HCT116 (cell line): ENCODE measurements around the gene FNDC3B. TPM values are rescaled to one million over a fixed set of nuclear protein-coding genes. Genes with fewer than 3 reads are reported as not detected.

Experiments used
- ATAC-seq: fragments of 200-7000 bp; cut with Tn5 transposase; 2 replicates; pipeline ENCODE4 v1.9.1; 2020; ENCODE audit warnings: mild to moderate bottlenecking, moderate library complexity
- BruUV-seq: library from RNA; stranded (reverse); fragments of 400-500 nt; replicated peaks from 2 replicates; lab custom pipeline; 2021; lab: Mats Ljungman, UMichigan
- CTCF ChIA-PET: fragments of 300-600 bp; sonication (Branson Sonifier 250); formaldehyde crosslinking; loops from one replicate; lab custom pipeline; 2021; ENCODE audit warnings: antibody characterized with exemption; lab: Charles Lee
- POLR2A ChIA-PET: fragments of 300-600, 350-600 bp; sonication (Branson Sonifier 250); formaldehyde crosslinking; loops from one replicate; lab custom pipeline; 2021; ENCODE audit warnings: antibody characterized with exemption; lab: Charles Lee
- RAD21 ChIA-PET, 2 experiments: fragments of 300-600 bp; sonication (Branson Sonifier 250); formaldehyde crosslinking; loops; one replicate each; lab custom pipeline; 2023; ENCODE audit warnings: low total read pairs in 2 of 2; ENCODE audit not compliant: uncharacterized antibody in 2 of 2, unreplicated experiment in 2 of 2, low non-redundant PET in 1 of 2; lab: Charles Lee
- DNase-seq: peaks from one replicate; pipeline ENCODE4 v3.0.0-alpha.2; 2010; ENCODE audit warnings: low read depth, low spot score
- H2AFZ ChIP-seq: fragments of 200-600 bp; shearing (Covaris generic), sonication (generic); 2 replicates; pipeline ENCODE4 v1.6.1; 2017; ENCODE audit warnings: low read depth, mixed run types, mixed read lengths, antibody characterized with exemption, low read length; ENCODE audit not compliant: poor library complexity, severe bottlenecking
- H3K27ac ChIP-seq: 2 replicates; pipeline ENCODE4 v1.5.1; 2012; ENCODE audit warnings: low read depth, low read length
- H3K27me3 ChIP-seq: fragments of 200-600 bp; sonication (generic); 2 replicates; pipeline ENCODE4 v1.6.1; 2016; ENCODE audit warnings: mixed run types, low read length, mixed read lengths; ENCODE audit not compliant: insufficient read depth
- H3K36me3 ChIP-seq, 2 experiments: fragments of 200-500 bp in 1 of 2; fragments of 200-600 bp in 1 of 2; sonication (Bioruptor generic) in 1 of 2; sonication (generic) in 1 of 2; 2 replicates each; pipeline versions ENCODE4 v1.5.1 to v1.6.1; 2014 to 2016; ENCODE audit warnings: low read length in 2 of 2, inconsistent platforms in 1 of 2, mixed read lengths in 1 of 2, mixed run types in 1 of 2; ENCODE audit not compliant: insufficient read depth in 2 of 2, control insufficient read depth in 1 of 2
- H3K4me1 ChIP-seq, 2 experiments: fragments of 200-600 bp in 1 of 2; sonication (generic) in 1 of 2; 2 replicates each; pipeline versions ENCODE4 v1.5.1 to v1.6.1; 2012 to 2017; ENCODE audit warnings: low read length in 2 of 2, inconsistent platforms in 1 of 2, mild to moderate bottlenecking in 1 of 2, mixed read lengths in 1 of 2, mixed run types in 1 of 2, moderate library complexity in 1 of 2; ENCODE audit not compliant: insufficient read depth in 2 of 2, control insufficient read depth in 1 of 2
- H3K4me2 ChIP-seq: fragments of 200-600 bp; sonication (generic); 2 replicates; pipeline ENCODE4 v1.6.1; 2017; ENCODE audit warnings: mixed run types, low read length, mixed read lengths
- H3K4me3 ChIP-seq, 2 experiments: fragments of 200-600 bp in 1 of 2; sonication (generic) in 1 of 2; replicated peaks in 1 of 2; 2 replicates each; pipeline ENCODE4 v1.5.1; 2011 to 2016; ENCODE audit warnings: low read length in 2 of 2, control low read depth in 1 of 2, low read depth in 1 of 2, mild to moderate bottlenecking in 1 of 2, mixed read lengths in 1 of 2, mixed run types in 1 of 2
- H3K79me2 ChIP-seq: fragments of 200-600 bp; sonication (generic); 2 replicates; pipeline ENCODE4 v1.6.1; 2017; ENCODE audit warnings: mild to moderate bottlenecking, mixed run types, low read length, moderate library complexity, mixed read lengths; ENCODE audit not compliant: insufficient read depth
- H3K9ac ChIP-seq: fragments of 200-600 bp; sonication (generic); 2 replicates; pipeline ENCODE4 v1.6.1; 2016; ENCODE audit warnings: low read length, mixed read lengths
- H3K9me2 ChIP-seq: fragments of 200-600 bp; sonication (generic), shearing (Covaris generic); 2 replicates; pipeline ENCODE4 v1.6.1; 2017; ENCODE audit warnings: mixed run types, mild to moderate bottlenecking, moderate library complexity; ENCODE audit not compliant: insufficient read depth
- H3K9me3 ChIP-seq, 2 experiments: fragments of 200-500 bp in 1 of 2; fragments of 200-600 bp in 1 of 2; sonication (Bioruptor generic) in 1 of 2; sonication (generic) in 1 of 2; 2 replicates each; pipeline ENCODE4 v1.6.1; 2014 to 2017; ENCODE audit warnings: low read length in 2 of 2, mixed read lengths in 2 of 2, inconsistent platforms in 1 of 2, low read depth in 1 of 2, mild to moderate bottlenecking in 1 of 2, mixed run types in 1 of 2, moderate library complexity in 1 of 2; ENCODE audit not compliant: control insufficient read depth in 1 of 2, insufficient read depth in 1 of 2
- H4K20me1 ChIP-seq: fragments of 200-600 bp; sonication (generic), shearing (Covaris generic); 2 replicates; pipeline ENCODE4 v1.6.1; 2017; ENCODE audit warnings: mixed run types, mild to moderate bottlenecking, moderate library complexity; ENCODE audit not compliant: insufficient read depth
- CEBPB ChIP-seq: IDR thresholded peaks from 2 replicates; pipeline ENCODE4 v1.6.1; 2012; ENCODE audit warnings: low read depth
- EGR1 ChIP-seq: IDR thresholded peaks from 2 replicates; pipeline ENCODE4 v1.6.1; 2012; ENCODE audit warnings: low read depth
- EZH2 ChIP-seq: fragments of 200-600 bp; sonication (generic); IDR thresholded peaks from 2 replicates; pipeline ENCODE4 v1.6.1; 2017; ENCODE audit warnings: antibody characterized with exemption, mixed run types
- FOSL1 ChIP-seq: IDR thresholded peaks from 2 replicates; pipeline ENCODE4 v1.6.1; 2012; ENCODE audit warnings: low read depth
- JUND ChIP-seq: IDR thresholded peaks from 2 replicates; pipeline ENCODE4 v1.6.1; 2012
- MAX ChIP-seq: IDR thresholded peaks from 2 replicates; pipeline ENCODE4 v1.6.1; 2012
- RAD21 ChIP-seq: IDR thresholded peaks from 2 replicates; pipeline ENCODE4 v1.6.1; 2012; ENCODE audit warnings: low read depth, mild to moderate bottlenecking
- SIN3A ChIP-seq: IDR thresholded peaks from 2 replicates; pipeline ENCODE4 v1.6.1; 2012; ENCODE audit warnings: low read depth
- SP1 ChIP-seq: IDR thresholded peaks from 2 replicates; pipeline ENCODE4 v1.6.1; 2012; ENCODE audit warnings: low read depth
- SRF ChIP-seq: IDR thresholded peaks from 2 replicates; pipeline ENCODE4 v1.6.1; 2012; ENCODE audit warnings: low read depth
- TCF7L2 ChIP-seq: IDR thresholded peaks from 2 replicates; pipeline ENCODE4 v1.7.0; 2011; ENCODE audit warnings: borderline replicate concordance, inconsistent platforms; ENCODE audit not compliant: insufficient read depth, insufficient read length; ENCODE audit errors: extremely low read depth
- ZNF274 ChIP-seq: fragments of 200-500 bp; sonication (Bioruptor generic); IDR thresholded peaks from 2 replicates; pipeline ENCODE4 v1.6.1; 2014; ENCODE audit warnings: mild to moderate bottlenecking, low read depth, low read length, inconsistent platforms
- intact Hi-C: fragments of 100-400 bp; cut with micrococcal nuclease; formaldehyde crosslinking; loops from 2 replicates; pipeline ENCODE4 v1.10.0; 2022
- total RNA-seq: library from RNA; stranded (reverse); gene quantifications from one replicate; pipeline ENCODE4 v1.2.1, GENCODE V29; 2021; ENCODE audit not compliant: unreplicated experiment
- TF ChIP-seq, protein P1 (sequence below): IDR thresholded peaks from 2 replicates; pipeline ENCODE4 v1.6.1; 2012
- TF ChIP-seq, protein P2 (sequence below): IDR thresholded peaks from 2 replicates; pipeline ENCODE4 v1.6.1; 2011; ENCODE audit warnings: mild to moderate bottlenecking, low read length, moderate library complexity; ENCODE audit not compliant: insufficient replicate concordance; ENCODE audit errors: extremely low read depth
- TF ChIP-seq, protein P3 (sequence below), 3 experiments: fragments of 200-600 bp in 1 of 3; sonication (generic) in 1 of 3; IDR thresholded peaks in 2 of 3; conservative IDR thresholded peaks in 1 of 3; 2 replicates each; pipeline ENCODE4 v1.5.1; 2012 to 2017; ENCODE audit warnings: low read depth in 2 of 3, low read length in 2 of 3, antibody characterized with exemption in 1 of 3, borderline replicate concordance in 1 of 3, control low read depth in 1 of 3, mild to moderate bottlenecking in 1 of 3, mixed read lengths in 1 of 3, mixed run types in 1 of 3, moderate library complexity in 1 of 3; ENCODE audit not compliant: insufficient read depth in 1 of 3
- TF ChIP-seq, protein P4 (sequence below): IDR thresholded peaks from 2 replicates; pipeline ENCODE4 v1.6.1; 2012; ENCODE audit warnings: low read depth

Gene FNDC3B
- total RNA-seq, 1 experiment from 2014 or later, result 45.7 TPM

DNA sequence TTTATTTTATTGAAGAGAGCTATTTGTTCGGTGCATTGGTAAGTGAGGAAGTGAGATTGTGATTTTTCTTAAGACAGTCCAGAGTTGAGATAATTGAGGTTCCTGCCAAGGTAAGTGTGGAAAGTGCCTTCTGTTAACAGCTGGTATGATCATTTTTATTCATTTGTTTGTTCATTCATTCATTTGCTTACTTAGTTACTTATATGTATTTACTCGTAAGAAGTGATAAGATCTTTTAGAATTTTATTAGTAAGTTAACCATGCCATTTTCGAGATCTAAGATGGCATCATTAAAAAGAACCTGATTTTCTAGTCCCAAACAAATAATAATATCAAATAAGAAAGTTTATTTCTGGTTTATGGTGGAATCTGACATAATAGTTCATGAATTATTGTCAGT, 258.9 kb downstream of the FNDC3B start:
- Histone ChIP-seq H3K4me2 (no peak overlapping the region), H3K36me3 (peaks cover 0 to 5% of the 10 kb centered on the region in 2 experiments; a peak in 1 of 4 replicates), H3K9me2 (no peaks in the 10 kb centered on the region)
- intact Hi-C loops, result no loop called here
- POLR2A ChIA-PET, result no interaction called here
- DNase-seq, result no peak
- TF ChIP-seq SP1, result no peak
- TF ChIP-seq MAX, result no peak
- TF ChIP-seq, protein P1, sequence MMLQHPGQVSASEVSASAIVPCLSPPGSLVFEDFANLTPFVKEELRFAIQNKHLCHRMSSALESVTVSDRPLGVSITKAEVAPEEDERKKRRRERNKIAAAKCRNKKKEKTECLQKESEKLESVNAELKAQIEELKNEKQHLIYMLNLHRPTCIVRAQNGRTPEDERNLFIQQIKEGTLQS, result no peak
- no peak for TF ChIP-seq RAD21
- no peak for TF ChIP-seq EGR1
- TF ChIP-seq, protein P2, sequence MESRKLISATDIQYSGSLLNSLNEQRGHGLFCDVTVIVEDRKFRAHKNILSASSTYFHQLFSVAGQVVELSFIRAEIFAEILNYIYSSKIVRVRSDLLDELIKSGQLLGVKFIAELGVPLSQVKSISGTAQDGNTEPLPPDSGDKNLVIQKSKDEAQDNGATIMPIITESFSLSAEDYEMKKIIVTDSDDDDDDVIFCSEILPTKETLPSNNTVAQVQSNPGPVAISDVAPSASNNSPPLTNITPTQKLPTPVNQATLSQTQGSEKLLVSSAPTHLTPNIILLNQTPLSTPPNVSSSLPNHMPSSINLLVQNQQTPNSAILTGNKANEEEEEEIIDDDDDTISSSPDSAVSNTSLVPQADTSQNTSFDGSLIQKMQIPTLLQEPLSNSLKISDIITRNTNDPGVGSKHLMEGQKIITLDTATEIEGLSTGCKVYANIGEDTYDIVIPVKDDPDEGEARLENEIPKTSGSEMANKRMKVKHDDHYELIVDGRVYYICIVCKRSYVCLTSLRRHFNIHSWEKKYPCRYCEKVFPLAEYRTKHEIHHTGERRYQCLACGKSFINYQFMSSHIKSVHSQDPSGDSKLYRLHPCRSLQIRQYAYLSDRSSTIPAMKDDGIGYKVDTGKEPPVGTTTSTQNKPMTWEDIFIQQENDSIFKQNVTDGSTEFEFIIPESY, result no peak
- no peak for TF ChIP-seq ZNF274
- TF ChIP-seq, protein P3, sequence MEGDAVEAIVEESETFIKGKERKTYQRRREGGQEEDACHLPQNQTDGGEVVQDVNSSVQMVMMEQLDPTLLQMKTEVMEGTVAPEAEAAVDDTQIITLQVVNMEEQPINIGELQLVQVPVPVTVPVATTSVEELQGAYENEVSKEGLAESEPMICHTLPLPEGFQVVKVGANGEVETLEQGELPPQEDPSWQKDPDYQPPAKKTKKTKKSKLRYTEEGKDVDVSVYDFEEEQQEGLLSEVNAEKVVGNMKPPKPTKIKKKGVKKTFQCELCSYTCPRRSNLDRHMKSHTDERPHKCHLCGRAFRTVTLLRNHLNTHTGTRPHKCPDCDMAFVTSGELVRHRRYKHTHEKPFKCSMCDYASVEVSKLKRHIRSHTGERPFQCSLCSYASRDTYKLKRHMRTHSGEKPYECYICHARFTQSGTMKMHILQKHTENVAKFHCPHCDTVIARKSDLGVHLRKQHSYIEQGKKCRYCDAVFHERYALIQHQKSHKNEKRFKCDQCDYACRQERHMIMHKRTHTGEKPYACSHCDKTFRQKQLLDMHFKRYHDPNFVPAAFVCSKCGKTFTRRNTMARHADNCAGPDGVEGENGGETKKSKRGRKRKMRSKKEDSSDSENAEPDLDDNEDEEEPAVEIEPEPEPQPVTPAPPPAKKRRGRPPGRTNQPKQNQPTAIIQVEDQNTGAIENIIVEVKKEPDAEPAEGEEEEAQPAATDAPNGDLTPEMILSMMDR (IDR thresholded peaks at IDR 0.05 in 2 of 3, conservative IDR thresholded peaks at IDR 0.05 in 1 of 3; ENCODE audit: borderline replicate concordance in 1 of 3, insufficient read depth in 1 of 3, low read depth in 2 of 3, low read length in 2 of 3), result no peak
- TF ChIP-seq, protein P4, sequence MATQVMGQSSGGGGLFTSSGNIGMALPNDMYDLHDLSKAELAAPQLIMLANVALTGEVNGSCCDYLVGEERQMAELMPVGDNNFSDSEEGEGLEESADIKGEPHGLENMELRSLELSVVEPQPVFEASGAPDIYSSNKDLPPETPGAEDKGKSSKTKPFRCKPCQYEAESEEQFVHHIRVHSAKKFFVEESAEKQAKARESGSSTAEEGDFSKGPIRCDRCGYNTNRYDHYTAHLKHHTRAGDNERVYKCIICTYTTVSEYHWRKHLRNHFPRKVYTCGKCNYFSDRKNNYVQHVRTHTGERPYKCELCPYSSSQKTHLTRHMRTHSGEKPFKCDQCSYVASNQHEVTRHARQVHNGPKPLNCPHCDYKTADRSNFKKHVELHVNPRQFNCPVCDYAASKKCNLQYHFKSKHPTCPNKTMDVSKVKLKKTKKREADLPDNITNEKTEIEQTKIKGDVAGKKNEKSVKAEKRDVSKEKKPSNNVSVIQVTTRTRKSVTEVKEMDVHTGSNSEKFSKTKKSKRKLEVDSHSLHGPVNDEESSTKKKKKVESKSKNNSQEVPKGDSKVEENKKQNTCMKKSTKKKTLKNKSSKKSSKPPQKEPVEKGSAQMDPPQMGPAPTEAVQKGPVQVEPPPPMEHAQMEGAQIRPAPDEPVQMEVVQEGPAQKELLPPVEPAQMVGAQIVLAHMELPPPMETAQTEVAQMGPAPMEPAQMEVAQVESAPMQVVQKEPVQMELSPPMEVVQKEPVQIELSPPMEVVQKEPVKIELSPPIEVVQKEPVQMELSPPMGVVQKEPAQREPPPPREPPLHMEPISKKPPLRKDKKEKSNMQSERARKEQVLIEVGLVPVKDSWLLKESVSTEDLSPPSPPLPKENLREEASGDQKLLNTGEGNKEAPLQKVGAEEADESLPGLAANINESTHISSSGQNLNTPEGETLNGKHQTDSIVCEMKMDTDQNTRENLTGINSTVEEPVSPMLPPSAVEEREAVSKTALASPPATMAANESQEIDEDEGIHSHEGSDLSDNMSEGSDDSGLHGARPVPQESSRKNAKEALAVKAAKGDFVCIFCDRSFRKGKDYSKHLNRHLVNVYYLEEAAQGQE, result no peak
- TF ChIP-seq FOSL1, result no peak
- no peak for TF ChIP-seq SRF
- TF ChIP-seq CEBPB, result no peak
- TF ChIP-seq EZH2, result no peak
- TF ChIP-seq SIN3A, result no peak
- no peak for TF ChIP-seq TCF7L2
- TF ChIP-seq JUND, result no peak
- TF ChIP-seq, all 23 proteins: peak for 0
- Histone ChIP-seq H3K27me3 (no peaks in the 10 kb centered on the region), H3K4me1 (no peaks in the 10 kb centered on the region), H2AFZ (no peak overlapping the region), H3K9ac (no peak overlapping the region), H4K20me1 (no peaks in the 10 kb centered on the region), H3K9me3 (no peaks in the 10 kb centered on the region), H3K27ac (no peak overlapping the region), H3K4me3 (no peak overlapping the region), H3K79me2 (no peaks in the 10 kb centered on the region)
- BruUV-seq, result no TSS peak
- ATAC-seq, result no peak
- ChIA-PET CTCF (no interaction called here), RAD21 (no interaction called here)
